Keratinocyte (primary cell): ENCODE results near the gene SIVA1. TPM values are rescaled to one million over a fixed set of nuclear protein-coding genes. Genes with fewer than 3 reads are reported as not detected.

ENCODE experiments used
- DNase-seq: peaks from one replicate; pipeline ENCODE4 v3.0.0-alpha.2; 2011; ENCODE audit warnings: low read depth, missing footprints, low spot score
- FAIRE-seq: peaks from 2 replicates; lab custom pipeline; 2011; peaks lifted over from hg19 to GRCh38; lab: Jason Lieb, UNC
- H2AFZ ChIP-seq: 2 replicates; pipeline ENCODE4 v1.6.0; 2012; ENCODE audit warnings: low read length, control low read depth, inconsistent platforms; ENCODE audit not compliant: control insufficient read depth
- H3K27ac ChIP-seq: 2 replicates; pipeline ENCODE4 v1.5.1; 2011; ENCODE audit warnings: low read length; ENCODE audit not compliant: control insufficient read depth, insufficient read depth
- H3K27me3 ChIP-seq: 3 replicates; pipeline ENCODE4 v1.6.0; 2011; ENCODE audit warnings: low read length; ENCODE audit not compliant: control insufficient read depth, insufficient read depth; ENCODE audit errors: extremely low read depth
- H3K36me3 ChIP-seq, 2 experiments: 2 replicates in 1 of 2; 3 replicates in 1 of 2; pipeline ENCODE4 v1.5.1; 2011; ENCODE audit warnings: low read length in 2 of 2, mild to moderate bottlenecking in 1 of 2; ENCODE audit not compliant: control insufficient read depth in 2 of 2, insufficient read depth in 2 of 2; ENCODE audit errors: extremely low read depth in 1 of 2
- H3K4me1 ChIP-seq: 3 replicates; pipeline ENCODE4 v1.5.1; 2011; ENCODE audit warnings: low read length; ENCODE audit not compliant: control insufficient read depth, insufficient read depth; ENCODE audit errors: extremely low read depth
- H3K4me2 ChIP-seq: 3 replicates; pipeline ENCODE4 v1.6.0; 2011; ENCODE audit warnings: low read depth, low read length; ENCODE audit not compliant: control insufficient read depth, insufficient read depth; ENCODE audit errors: extremely low read depth
- H3K4me3 ChIP-seq, 3 experiments: fragments of 200-600 bp in 1 of 3; sonication (generic) in 1 of 3; 2 replicates in 2 of 3; 3 replicates in 1 of 3; pipeline ENCODE4 v1.5.1; 2011 to 2016; ENCODE audit warnings: low read length in 3 of 3, mild to moderate bottlenecking in 3 of 3, control low read depth in 2 of 3, inconsistent platforms in 1 of 3, low read depth in 1 of 3, mixed read lengths in 1 of 3, mixed run types in 1 of 3, moderate library complexity in 1 of 3; ENCODE audit not compliant: control insufficient read depth in 2 of 3, insufficient read depth in 2 of 3; ENCODE audit errors: extremely low read depth in 1 of 3
- H3K79me2 ChIP-seq: 2 replicates; pipeline ENCODE4 v1.6.0; 2012; ENCODE audit warnings: low read length; ENCODE audit not compliant: control insufficient read depth, insufficient read depth
- H3K9ac ChIP-seq: 3 replicates; pipeline ENCODE4 v1.6.0; 2011; ENCODE audit warnings: low read length; ENCODE audit not compliant: control insufficient read depth, insufficient read depth; ENCODE audit errors: extremely low read depth
- H3K9me1 ChIP-seq: 3 replicates; pipeline ENCODE4 v1.6.0; 2011; ENCODE audit warnings: low read length; ENCODE audit not compliant: control insufficient read depth, insufficient read depth; ENCODE audit errors: extremely low read depth
- H3K9me3 ChIP-seq: 2 replicates; pipeline ENCODE4 v1.5.1; 2012; ENCODE audit warnings: low read depth, low read length; ENCODE audit not compliant: control insufficient read depth
- H4K20me1 ChIP-seq: 3 replicates; pipeline ENCODE4 v1.6.0; 2011; ENCODE audit warnings: low read length; ENCODE audit not compliant: control insufficient read depth, insufficient read depth; ENCODE audit errors: extremely low read depth
- CTCF ChIP-seq, 3 experiments: IDR thresholded peaks in 1 of 3; conservative IDR thresholded peaks in 1 of 3; optimal IDR thresholded peaks in 1 of 3; 2 replicates in 2 of 3; 3 replicates in 1 of 3; pipeline versions ENCODE3 to v1.5.1; 2011; ENCODE audit warnings: low read length in 3 of 3, mild to moderate bottlenecking in 3 of 3, moderate library complexity in 2 of 3, control low read depth in 1 of 3, inconsistent platforms in 1 of 3; ENCODE audit not compliant: insufficient read depth in 2 of 3; ENCODE audit errors: extremely low read depth in 1 of 3
- EZH2 ChIP-seq: IDR thresholded peaks from one replicate; pipeline ENCODE4 v1.6.1; 2012; ENCODE audit warnings: inconsistent platforms, mild to moderate bottlenecking, low read length, moderate library complexity
- dilution Hi-C: fragments of 300-500 bp; cut with MboI; formaldehyde crosslinking; loops from one replicate; pipeline ENCODE4 v1.7.0; 2020; ENCODE audit warnings: low sequenced_read_pairs; ENCODE audit not compliant: extremely low pct_ligation_motif_present
- polyA plus RNA-seq, 5 experiments: library from polyadenylated mRNA; depleted of rRNA in 3 of 5; stranded (reverse) in 3 of 5; stranded (forward) in 1 of 5; unstranded in 1 of 5; fragments of >200 nt; gene quantifications; 1 replicate in 1 of 5; 2 replicates in 3 of 5; 3 replicates in 1 of 5; pipeline versions ENCODE4 v1.2.1 to v1.2.3, GENCODE V29; 2011 to 2012; ENCODE audit warnings: missing spikeins in 2 of 5, low read depth in 1 of 5, low replicate concordance in 1 of 5

Gene SIVA1
- polyA plus RNA-seq, 1 donor (not counting 4 experiments of a cell fraction or from before 2014, with no cell fraction given) = 35.3 TPM

- Histone ChIP-seq H3K27me3 (no peaks in the 10 kb centered on the region), H3K79me2 (no peaks in the 10 kb centered on the region), H3K4me3 (no peak overlapping the region), H3K4me2 (no peak overlapping the region), H3K9me1 (peaks cover 2% of the 10 kb centered on the region), H3K36me3 (no peaks in the 10 kb centered on the region), H3K9ac (no peak overlapping the region), H3K27ac (no peak overlapping the region), H2AFZ (no peak overlapping the region), H3K4me1 (peaks cover 22% of the 10 kb centered on the region), H4K20me1 (no peaks in the 10 kb centered on the region), H3K9me3 (no peaks in the 10 kb centered on the region)
- no peak for TF ChIP-seq CTCF (optimal IDR thresholded peaks at IDR 0.05 in 1 of 3, IDR thresholded peaks at IDR 0.05 in 1 of 3, conservative IDR thresholded peaks at IDR 0.05 in 1 of 3; ENCODE audit: extremely low read depth in 1 of 3, insufficient read depth in 2 of 3, low read length in 3 of 3)
- TF ChIP-seq EZH2 = no peak
- DNase-seq = no peak
- dilution Hi-C loops = no loop called here
- no peak for FAIRE-seq
Measured at GRCh38 chr14:104741803-104742251, 11.1 kb upstream of the SIVA1 start.

- FAIRE-seq (no peak), DNase-seq (no peak)
- no peak overlapping the region for H3K9ac ChIP-seq
- dilution Hi-C loops = no loop called here
- H4K20me1 ChIP-seq = no peaks in the 10 kb centered on the region
- H3K4me2 ChIP-seq = no peak overlapping the region
- no peaks in the 10 kb centered on the region for H3K27me3 ChIP-seq
- no peak overlapping the region for H3K27ac ChIP-seq
- peaks cover 32% of the 10 kb centered on the region for H3K4me1 ChIP-seq
- no peaks in the 10 kb centered on the region for H3K79me2 ChIP-seq
- no peaks in the 10 kb centered on the region for H3K36me3 ChIP-seq
- peaks cover 2% of the 10 kb centered on the region for H3K9me1 ChIP-seq
- no peaks in the 10 kb centered on the region for H3K9me3 ChIP-seq
- H2AFZ ChIP-seq = no peak overlapping the region
- no peak overlapping the region for H3K4me3 ChIP-seq
- TF ChIP-seq CTCF (optimal IDR thresholded peaks at IDR 0.05 in 1 of 3, IDR thresholded peaks at IDR 0.05 in 1 of 3, conservative IDR thresholded peaks at IDR 0.05 in 1 of 3; ENCODE audit: extremely low read depth in 1 of 3, insufficient read depth in 2 of 3, low read length in 3 of 3) = no peak
- no peak for TF ChIP-seq EZH2
Measured at GRCh38 chr14:104742586-104743455, 10.1 kb upstream of the SIVA1 start.
